Measurements from ENCODE around the gene LHX6. TPM values are rescaled to one million over a fixed set of nuclear protein-coding genes. Genes with fewer than 3 reads are reported as not detected.

Gene LHX6
- total and polyA plus RNA-seq, 2 experiments from 2014 or later: 1.0 to 1.2 TPM

DNA sequence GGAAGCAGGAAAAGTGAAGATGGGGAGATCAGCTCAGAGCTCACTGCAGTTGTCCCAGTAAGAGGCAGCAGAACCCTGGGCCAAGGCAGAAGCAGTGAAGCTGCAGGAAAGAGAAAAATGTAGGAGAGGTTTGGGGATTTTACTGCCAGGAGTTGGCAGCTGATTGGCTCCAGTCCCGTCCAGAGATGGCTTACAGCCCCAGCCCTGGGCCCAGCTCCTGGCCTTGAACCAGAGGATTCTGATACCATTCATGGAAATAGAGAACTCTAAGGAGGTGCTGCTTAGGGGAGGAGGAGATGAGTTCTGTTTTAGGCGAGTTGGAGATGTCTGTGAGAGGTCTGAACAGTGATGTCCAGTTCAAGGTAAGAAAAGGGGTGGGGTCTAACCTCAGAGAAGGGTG is 64.5 kb downstream of the LHX6 start:
- Histone ChIP-seq H2AFZ (no peak overlapping the region), H3K4me1 (ENCODE audit: insufficient read depth) (no peaks in the 10 kb centered on the region), H4K20me1 (replicated peaks; ENCODE audit: insufficient read depth) (no peaks in the 10 kb centered on the region), H3K27ac (ENCODE audit: low read depth) (no peak overlapping the region), H3K9me2 (ENCODE audit: insufficient read depth) (no peaks in the 10 kb centered on the region), H3K36me3 (ENCODE audit: insufficient read depth) (no peaks in the 10 kb centered on the region), H3K79me2 (replicated peaks; ENCODE audit: insufficient read depth) (0 out of 2 replicates have a peak, but pooled peaks cover under 1% of the 10 kb centered on the region), H3K4me2 (no peak overlapping the region), H3K27me3 (ENCODE audit: insufficient read depth) (no peaks in the 10 kb centered on the region), H3K4me3 (no peak overlapping the region), H3F3A (replicated peaks; ENCODE audit: low read depth) (no peaks in the 10 kb centered on the region)
- DNase-seq (ENCODE audit: low spot score) (no peak), ATAC-seq (no peak)
- Mint-ChIP-seq H3K9me3 (peaks cover 19% of the 10 kb centered on the region), H3K27me3 (ENCODE audit: insufficient read depth, low read depth, poor library complexity) (peaks cover 5% of the 10 kb centered on the region), H3K36me3 (ENCODE audit: low read depth) (peaks cover 4% of the 10 kb centered on the region; the same call in 2 of the 3 replicates), H3K27ac (no peak overlapping the region), H3K4me1 (no peaks in the 10 kb centered on the region), H3K4me3 (no peak overlapping the region)
- TF ChIP-seq NANOG (IDR thresholded peaks at IDR 0.05; ENCODE audit: borderline replicate concordance) (no peak), POLR2AphosphoS5 (IDR thresholded peaks at IDR 0.05; ENCODE audit: low read depth) (no peak), JUNB (IDR thresholded peaks at IDR 0.05; ENCODE audit: unreplicated experiment) (no peak), ZNF331 (CRISPR knock-in tag; IDR thresholded peaks at IDR 0.05; ENCODE audit: low read depth) (no peak), CTCF (conservative IDR thresholded peaks at IDR 0.05; ENCODE audit: low read depth in 2 of 2) (no peak), STAT1 (IDR thresholded peaks at IDR 0.05; ENCODE audit: unreplicated experiment) (no peak), EZH2phosphoT487 (IDR thresholded peaks at IDR 0.05; ENCODE audit: unreplicated experiment) (no peak)

- Mint-ChIP-seq H3K27me3 (ENCODE audit: insufficient read depth, low read depth, poor library complexity) (peaks cover 5% of the 10 kb centered on the region), H3K4me1 (peaks cover 7% of the 10 kb centered on the region; the same call in 2 of the 3 replicates), H3K27ac (no peak overlapping the region), H3K9me3 (peaks cover 11% of the 10 kb centered on the region), H3K4me3 (no peak overlapping the region), H3K36me3 (ENCODE audit: low read depth) (peaks cover 4% of the 10 kb centered on the region; the same call in 2 of the 3 replicates)
- ATAC-seq (no peak), DNase-seq (ENCODE audit: low spot score) (no peak)
- H3K4me2 ChIP-seq: no peak overlapping the region
- H3F3A ChIP-seq (replicated peaks; ENCODE audit: low read depth): no peaks in the 10 kb centered on the region
- no peaks in the 10 kb centered on the region for H3K27me3 ChIP-seq (ENCODE audit: insufficient read depth)
- H3K4me1 ChIP-seq (ENCODE audit: insufficient read depth): no peaks in the 10 kb centered on the region
- H4K20me1 ChIP-seq (replicated peaks; ENCODE audit: insufficient read depth): 0 out of 2 replicates have a peak, but pooled peaks cover 3% of the 10 kb centered on the region
- H3K36me3 ChIP-seq (ENCODE audit: insufficient read depth): no peaks in the 10 kb centered on the region
- H3K4me3 ChIP-seq: no peak overlapping the region
- no peak overlapping the region for H2AFZ ChIP-seq
- H3K9me2 ChIP-seq (ENCODE audit: insufficient read depth): no peaks in the 10 kb centered on the region
- H3K27ac ChIP-seq (ENCODE audit: low read depth): no peak overlapping the region
- H3K79me2 ChIP-seq (replicated peaks; ENCODE audit: insufficient read depth): peaks cover 13% of the 10 kb centered on the region
- TF ChIP-seq STAT1 (IDR thresholded peaks at IDR 0.05; ENCODE audit: unreplicated experiment) (no peak), JUNB (IDR thresholded peaks at IDR 0.05; ENCODE audit: unreplicated experiment) (no peak), POLR2AphosphoS5 (IDR thresholded peaks at IDR 0.05; ENCODE audit: low read depth) (no peak), CREB1 (CRISPR knock-in tag; IDR thresholded peaks at IDR 0.05; ENCODE audit: low read depth) (no peak), NANOG (IDR thresholded peaks at IDR 0.05; ENCODE audit: borderline replicate concordance) (no peak), EZH2phosphoT487 (IDR thresholded peaks at IDR 0.05; ENCODE audit: unreplicated experiment) (no peak)
- TF ChIP-seq, protein P1, sequence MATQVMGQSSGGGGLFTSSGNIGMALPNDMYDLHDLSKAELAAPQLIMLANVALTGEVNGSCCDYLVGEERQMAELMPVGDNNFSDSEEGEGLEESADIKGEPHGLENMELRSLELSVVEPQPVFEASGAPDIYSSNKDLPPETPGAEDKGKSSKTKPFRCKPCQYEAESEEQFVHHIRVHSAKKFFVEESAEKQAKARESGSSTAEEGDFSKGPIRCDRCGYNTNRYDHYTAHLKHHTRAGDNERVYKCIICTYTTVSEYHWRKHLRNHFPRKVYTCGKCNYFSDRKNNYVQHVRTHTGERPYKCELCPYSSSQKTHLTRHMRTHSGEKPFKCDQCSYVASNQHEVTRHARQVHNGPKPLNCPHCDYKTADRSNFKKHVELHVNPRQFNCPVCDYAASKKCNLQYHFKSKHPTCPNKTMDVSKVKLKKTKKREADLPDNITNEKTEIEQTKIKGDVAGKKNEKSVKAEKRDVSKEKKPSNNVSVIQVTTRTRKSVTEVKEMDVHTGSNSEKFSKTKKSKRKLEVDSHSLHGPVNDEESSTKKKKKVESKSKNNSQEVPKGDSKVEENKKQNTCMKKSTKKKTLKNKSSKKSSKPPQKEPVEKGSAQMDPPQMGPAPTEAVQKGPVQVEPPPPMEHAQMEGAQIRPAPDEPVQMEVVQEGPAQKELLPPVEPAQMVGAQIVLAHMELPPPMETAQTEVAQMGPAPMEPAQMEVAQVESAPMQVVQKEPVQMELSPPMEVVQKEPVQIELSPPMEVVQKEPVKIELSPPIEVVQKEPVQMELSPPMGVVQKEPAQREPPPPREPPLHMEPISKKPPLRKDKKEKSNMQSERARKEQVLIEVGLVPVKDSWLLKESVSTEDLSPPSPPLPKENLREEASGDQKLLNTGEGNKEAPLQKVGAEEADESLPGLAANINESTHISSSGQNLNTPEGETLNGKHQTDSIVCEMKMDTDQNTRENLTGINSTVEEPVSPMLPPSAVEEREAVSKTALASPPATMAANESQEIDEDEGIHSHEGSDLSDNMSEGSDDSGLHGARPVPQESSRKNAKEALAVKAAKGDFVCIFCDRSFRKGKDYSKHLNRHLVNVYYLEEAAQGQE (IDR thresholded peaks at IDR 0.05; ENCODE audit: unreplicated experiment): no peak
- TF ChIP-seq, protein P2, sequence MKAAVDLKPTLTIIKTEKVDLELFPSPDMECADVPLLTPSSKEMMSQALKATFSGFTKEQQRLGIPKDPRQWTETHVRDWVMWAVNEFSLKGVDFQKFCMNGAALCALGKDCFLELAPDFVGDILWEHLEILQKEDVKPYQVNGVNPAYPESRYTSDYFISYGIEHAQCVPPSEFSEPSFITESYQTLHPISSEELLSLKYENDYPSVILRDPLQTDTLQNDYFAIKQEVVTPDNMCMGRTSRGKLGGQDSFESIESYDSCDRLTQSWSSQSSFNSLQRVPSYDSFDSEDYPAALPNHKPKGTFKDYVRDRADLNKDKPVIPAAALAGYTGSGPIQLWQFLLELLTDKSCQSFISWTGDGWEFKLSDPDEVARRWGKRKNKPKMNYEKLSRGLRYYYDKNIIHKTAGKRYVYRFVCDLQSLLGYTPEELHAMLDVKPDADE (IDR thresholded peaks at IDR 0.05): no peak
Measured at GRCh38 chr9:122162415-122162814, 66.3 kb downstream of the LHX6 start.

Data from GM23338 (cell line).